CD4-positive, alpha-beta T cell treated with Interleukin-6 at 100 ng/mL for 8 hours (primary cell): ENCODE data around the gene SLC25A1.
"Not testable (repeated sequence)": the region's sequence is repeated elsewhere in the genome, so short reads cannot be mapped to it uniquely, and the experiment has no call there.

Source experiments
- DNase-seq: peaks from one replicate; pipeline ENCODE4 v3.0.0-alpha.2; 2020; ENCODE audit warnings: mixed read lengths, low spot score

The SLC25A1 gene

DNA sequence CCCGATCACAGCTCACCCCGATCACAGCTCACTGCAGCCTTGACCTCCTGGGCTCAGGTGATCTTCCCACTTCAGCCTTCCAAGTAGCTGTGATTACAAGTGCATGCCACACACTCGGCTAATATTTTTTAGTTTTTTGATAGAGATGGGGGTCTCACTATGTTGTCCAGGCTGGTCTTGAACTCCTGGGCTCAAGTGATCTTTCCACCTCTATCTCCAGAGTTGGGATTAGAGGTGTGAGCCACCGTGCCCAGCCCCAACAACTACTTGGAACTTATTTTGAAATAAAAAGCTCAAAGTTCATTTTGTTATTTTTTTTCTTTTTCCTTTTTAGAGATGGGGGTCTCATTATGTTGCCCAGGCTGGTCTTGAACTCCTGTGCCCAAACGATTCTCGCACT is 27.8 kb upstream of the SLC25A1 start:
- no peak for DNase-seq

DNA sequence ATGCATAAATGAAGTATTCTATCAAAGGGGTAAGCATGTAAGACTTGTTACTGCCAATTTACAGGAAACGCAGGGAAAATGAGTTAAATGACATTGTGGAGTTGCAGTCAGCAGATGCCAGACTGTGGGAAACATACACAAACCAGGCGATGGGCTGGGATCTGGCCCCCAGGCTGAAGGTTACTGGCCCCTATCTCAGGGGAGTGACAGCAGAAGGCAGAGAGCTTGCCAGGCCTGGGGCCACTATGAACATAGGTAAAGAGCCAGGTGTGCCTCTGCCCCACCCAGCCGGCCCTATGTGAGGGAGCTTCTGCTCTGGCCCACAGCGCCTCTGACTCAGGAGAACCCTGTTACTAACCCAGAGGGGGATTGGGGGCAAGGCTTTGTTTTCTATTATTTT is 26.1 kb upstream of the SLC25A1 start:
- DNase-seq, result no peak

DNA sequence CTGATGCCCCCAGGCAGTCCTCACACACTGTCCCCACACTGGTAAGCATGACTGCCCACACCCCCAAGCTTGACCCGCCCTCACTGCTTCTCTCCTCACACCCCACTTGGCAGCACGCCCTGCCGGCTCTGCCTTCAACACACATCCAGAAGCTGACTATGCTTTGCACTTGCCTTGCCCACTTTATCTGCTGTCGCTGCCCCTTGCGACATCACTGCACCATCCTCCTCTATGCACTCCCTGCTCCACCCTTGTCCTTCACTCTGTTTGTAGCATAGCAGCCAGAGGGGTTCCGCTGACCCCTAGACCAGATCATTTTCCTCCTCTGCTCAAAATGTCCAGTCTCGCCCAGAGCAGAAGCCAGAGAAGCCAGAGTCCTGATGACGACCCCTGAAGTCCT is 25.3 kb upstream of the SLC25A1 start:
- DNase-seq, result no peak

DNA sequence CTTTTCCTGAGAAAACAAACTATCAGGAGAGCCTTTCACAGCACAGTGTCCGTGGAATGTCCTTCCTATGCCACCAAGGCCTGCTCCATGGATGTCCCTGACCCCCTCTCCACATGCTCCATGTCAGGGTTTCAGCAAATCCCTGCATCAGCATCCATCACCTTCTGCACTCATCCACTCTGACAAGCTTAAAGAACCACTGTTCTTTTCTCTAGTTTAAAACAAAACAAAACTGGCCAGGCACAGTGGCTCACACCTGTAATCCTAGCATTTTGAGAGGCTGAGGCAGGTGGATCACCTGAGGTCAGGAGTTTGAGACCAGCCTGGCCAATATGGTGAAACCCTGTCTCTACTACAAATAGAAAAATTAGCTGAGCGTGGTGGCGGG is 24.3 kb upstream of the SLC25A1 start:
- DNase-seq, result not testable (repeated sequence)

DNA sequence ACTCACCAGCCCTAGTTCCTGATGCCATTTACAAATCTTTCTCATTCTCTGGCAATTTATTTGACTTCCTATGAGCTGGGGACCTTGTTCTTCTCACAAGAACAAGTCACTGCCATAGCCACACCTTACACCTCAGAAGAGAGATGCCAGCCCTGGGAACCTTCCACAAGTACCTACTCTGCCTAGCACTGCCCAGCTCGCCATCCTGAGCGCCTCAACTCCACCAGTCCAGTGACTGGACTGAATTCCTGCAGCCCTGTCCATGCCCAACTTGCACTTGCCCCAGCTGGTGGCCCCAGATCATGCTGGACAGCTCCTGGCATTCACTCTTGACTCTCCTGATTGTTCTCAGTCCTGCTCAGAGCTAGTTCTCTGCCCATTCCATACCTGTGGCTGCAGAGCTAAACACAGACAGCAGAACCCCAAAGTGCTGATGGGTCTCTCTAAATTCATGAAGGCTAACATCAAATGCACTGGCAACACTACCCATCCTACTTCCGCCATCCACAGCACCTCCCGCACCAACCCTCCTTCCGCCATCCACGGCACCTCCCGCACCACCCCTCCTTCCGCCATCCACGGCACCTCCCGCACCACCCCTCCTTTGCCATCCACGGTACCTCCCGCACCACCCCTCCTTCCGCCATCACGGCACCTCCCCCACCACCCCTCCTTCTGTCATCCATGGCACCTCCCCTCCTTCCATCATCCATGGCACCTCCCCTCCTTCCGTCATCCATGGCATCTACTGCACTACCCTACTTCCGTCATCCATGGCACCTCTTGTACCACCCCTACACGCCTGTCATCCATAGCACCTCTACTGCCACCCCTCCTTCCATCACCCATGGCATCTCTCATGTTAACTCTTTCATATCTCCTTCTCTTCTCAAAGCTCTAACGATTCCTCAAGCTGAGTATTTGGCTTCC is 23.6 kb upstream of the SLC25A1 start:
- peak; percentile 16 for DNase-seq

DNA sequence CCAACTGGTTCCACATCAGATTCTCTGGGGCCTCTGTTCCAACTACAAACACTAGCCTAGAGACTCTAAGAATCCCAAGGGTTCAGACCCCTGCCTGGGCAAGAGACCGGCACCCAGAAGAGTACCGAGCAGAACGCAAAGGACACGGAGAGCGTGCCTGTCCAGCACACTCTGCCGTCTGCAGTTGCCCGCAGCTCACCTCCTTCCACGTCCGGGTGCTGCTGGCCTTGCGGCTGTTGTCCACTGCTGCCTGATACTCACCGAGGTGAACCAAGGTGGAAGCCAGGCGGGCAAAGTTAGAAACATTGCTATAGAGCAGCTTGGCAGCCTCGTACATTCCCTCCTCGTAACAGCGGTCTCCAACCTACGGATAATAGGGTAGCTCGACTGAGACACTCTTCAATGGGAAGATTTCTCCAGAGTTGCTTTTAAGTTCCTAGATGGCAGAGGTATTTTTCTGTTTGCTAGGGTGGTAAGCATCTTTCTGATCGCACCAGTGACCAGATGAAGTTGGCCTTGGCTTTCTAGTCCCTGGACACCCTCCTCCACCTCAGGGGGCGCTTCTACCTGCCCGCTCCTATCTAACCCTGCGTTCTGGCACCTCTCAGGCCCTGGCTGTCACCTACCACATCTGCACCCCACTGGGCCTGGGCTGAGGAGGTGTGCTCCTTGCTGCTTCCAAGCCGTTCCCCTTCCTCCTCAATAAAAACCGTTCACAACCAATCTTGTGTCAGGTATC is 22.8 kb upstream of the SLC25A1 start:
- no peak for DNase-seq

DNA sequence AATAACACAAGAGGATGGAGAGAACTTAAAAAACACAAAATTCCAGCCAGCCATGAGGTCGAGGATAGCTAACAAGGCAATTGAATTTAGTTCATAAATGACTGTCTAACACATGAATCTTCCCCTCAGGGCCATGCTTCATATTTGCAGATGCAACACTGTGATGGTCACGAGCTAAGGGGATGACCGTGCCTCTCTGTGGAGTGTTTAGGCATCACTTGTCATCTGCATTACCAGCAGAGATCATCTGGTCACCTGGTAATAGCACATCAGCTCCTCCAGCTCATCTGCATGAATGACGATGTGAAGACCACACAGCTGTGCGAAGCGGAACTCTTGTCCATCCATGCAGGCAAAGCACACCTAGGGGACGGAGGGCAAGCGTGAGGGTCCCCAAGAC is 20.9 kb upstream of the SLC25A1 start:
- no peak for DNase-seq

DNA sequence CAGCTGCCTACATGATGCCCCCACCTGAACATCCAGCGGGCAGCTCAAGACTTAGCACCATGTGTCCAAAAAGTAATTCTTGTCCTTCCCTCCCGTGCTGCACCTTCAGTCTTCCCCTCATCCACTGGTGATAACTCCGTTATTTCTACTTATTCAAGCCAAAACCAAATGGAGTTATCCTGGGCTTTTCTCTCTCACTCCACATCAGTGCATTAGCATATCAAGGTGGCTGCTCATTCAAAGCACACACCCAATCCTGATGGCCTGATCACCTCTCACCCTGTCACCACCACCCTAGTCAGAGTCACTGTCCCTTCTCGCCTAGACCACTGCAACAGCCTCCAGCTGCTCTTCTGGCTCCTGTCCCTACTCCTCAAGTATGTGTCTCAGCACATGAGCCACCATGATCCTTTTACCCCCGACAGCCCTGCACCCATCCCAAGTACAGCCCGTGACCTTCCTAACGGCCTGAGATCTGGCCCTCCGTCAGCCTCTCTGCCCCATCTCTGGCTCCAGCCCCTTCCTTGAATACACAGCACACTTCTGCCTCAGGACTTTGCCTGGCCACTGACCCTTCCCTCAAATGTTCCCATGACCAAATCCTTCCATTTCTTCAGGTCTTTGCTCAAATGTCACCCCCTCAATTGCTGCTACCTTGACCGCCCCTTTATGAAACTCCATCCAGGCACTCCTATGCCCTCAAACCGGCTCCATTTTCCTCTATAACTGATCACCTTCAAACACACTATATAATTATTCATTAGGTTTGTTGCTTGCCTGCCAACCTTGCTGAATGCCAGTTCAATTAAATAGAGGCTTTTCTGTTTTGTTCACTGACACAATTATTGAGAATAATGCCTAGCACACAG is 19.7 kb upstream of the SLC25A1 start:
- DNase-seq, result no peak

DNA sequence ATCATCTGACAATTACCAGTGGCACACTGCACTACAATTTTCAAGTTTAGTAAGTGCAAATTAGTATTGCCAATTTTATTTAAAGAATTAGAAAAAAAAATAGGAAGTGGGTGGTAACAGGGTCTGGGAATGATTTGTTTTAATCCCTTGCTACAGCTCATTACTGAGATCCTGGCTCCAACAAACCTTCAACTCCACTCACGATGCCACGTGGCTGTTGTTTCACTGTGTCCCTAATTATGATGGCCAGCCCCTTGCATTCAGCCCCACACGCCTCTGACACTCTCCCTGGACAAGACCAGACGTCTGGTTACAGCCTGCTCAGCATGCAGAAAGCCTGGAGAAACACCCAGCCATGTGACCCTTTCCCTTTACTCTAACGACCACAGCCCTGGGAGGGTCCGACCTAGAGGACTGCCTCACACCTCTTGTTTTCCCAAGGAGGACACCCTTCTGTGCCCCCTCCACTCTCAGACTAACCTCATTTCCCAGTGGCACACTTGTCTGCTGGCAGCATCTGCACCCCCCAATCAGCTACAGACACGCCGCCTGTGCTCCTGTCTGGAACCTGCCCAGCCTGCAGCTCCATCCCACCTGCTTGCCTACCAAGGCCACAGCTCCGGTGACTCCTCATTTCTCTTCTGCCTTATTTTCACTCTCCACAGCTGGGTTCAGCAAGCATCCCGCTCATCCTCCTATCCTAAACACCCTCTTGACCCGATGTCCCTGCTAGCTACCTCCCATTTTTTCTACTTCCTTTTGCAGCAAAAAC is 18.5 kb upstream of the SLC25A1 start:
- DNase-seq, result no peak

DNA sequence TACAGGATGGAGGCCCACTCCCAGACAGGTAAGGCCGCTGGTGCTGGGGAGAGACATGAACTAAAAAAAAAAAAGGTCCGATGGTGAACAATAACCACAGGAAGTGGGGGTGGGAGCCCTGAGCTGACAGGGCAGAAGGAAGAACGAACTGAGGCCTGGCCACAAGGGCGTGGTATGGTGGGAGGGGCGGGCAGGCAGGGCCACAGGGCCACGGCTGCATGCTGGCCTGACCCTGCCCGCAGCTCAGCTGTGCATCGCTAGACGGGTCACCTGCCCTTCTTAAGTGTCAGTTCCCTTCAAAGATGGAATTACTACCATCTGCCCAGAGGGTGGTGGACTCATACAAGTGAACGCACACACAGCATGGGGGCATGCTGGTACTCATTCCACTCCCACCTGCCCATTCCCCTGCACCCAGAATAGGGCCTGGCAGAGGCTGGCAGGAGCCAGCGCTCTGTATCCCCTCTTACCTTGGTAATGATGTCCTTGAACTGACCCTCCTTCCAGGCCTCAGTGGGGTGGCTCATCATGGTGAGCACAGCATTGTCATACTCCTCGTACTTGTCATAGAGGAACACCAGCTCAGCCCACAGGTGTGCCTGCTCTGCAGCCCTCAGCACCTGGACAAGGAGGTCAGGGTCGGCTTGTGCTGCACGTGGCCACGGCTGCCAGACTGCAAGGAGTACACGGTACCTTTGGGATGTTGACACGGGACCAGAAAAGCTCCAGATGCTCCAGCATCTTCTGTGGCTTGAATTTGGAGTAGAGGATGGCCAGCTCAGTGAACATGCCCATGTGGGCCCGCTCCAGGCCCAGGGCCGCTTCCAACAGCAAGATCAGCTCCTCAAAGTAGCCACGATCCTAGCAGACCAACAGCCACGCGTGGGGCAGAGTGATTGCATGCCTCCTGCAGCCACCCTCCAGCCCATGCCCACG is 17.5 kb upstream of the SLC25A1 start:
- no peak for DNase-seq

DNA sequence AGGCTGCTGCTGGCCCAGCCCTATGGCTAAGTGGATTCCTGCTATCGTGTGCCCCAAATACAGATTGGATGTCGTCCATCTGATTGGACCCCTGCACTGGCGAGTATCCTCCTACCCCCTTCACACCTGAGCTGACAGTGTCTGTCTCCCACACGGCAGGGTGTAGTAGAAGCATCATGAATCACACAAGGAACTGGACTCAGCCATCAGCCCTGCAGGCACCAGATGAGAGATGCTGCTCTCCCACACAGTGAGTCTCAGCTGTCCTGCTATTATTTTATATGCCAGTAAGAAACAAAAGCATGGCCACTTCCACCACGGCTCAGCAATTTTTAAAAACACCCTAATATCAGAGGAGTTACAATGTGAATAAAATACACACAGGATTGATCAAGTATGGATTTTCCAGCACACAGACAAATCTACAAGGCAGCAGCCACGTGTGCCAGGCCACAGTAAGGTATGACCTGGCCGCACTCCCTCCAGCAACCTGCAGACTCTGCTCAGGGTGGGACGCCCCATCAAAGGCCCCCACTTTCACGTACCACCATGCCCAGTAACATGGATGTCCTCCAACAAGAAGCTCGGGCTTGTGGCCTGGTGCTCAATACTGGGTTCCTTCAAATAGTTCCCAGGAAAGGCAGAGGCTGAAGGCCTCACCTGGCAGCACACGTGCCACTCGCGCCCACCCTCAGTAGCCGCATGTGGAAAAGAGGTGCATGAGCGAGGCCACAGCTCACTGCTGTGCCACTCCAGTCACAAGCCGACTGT is 16.4 kb upstream of the SLC25A1 start:
- DNase-seq, result no peak

DNA sequence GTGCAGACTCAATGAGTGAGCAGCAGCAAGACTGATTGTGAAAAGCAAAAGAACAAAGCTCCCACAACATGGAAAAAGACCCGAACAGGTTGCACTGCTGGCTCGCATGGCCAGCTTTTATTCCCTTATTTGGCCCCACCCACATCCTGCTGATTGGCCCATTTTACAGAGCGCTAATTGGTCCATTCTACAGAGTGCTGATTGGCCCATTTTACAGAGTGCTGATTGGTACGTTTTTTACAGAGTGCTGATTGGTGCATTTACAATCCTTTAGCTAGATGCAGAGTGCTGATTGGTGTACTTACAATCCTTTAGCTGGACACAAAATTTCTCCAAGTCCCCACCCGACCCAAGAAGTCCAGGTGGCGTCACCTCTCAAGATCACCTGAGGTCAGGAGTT is 15.3 kb upstream of the SLC25A1 start:
- no peak for DNase-seq

DNA sequence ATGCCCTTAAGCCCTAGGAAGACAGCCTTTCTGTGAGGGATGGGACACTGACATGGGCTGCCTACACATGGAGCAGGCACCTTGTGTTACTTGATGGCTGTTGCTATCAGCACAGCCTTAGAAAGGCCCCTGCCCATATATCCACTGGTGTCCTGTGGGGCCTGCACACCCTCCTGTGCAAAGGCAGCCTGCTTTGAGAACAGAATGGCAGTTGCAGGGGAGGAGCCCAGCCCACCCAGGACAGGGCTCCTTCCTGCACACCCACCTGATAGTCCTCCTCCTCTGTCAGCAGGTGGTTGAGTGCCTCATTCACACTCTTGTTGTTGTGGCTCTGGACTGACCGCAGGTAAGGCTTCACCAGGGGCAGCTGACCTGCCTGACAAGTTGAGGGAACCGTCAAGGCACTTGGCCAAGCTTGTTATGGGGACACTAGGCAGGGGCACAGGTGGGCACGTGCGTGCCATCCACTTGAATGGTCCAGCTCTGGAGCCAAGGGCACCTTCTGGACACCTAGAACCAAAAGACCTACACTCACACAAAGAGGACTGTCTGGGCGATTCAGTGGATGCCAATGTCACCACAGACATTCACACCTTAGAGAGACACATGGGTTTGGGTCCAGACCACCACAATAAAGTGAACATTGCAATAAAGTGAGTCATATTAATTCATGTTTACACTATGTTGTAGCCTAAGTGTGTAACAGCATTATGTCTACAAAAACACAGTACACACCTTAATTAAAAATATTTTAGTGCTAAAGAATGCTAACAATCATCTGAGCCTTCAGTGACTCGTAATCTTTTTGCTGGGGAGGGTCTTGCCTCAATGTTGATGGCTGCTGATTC is 9.4 kb upstream of the SLC25A1 start:
- DNase-seq, result no peak

DNA sequence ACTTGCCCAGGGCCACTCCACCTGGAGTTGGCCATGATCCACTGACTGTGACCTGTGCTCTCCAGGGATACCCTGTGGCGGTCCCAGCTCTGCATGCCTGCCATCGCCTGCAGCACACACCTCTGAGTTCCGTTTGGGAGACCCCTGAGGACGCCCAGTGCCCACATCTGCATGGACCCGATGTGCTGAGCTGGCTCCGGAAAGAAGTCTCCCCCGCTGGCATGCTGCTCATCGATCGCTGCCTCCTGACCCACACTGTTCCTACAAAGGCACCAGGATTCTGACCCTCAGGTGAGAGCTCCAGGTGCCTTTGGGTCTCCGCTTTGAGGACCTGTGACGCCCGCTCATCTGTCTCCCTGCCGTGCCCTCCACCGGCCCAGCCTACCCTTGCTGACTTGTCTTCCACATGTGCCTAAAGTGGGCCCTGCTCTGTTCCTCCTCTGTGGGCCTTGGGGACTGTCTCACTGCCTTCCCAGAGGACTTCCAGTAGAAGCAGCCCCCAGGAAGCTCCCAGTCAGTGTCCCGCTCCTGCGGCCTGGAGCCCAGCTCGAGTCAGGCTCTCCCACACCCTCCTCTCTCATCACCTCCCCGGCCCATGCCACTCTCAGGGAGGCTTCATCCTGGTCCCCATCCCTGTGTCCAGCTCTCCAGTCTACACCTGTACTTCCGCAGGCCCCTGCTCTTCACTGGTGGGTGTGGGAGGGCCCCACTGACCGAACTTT is 5.9 kb upstream of the SLC25A1 start:
- no peak for DNase-seq

DNA sequence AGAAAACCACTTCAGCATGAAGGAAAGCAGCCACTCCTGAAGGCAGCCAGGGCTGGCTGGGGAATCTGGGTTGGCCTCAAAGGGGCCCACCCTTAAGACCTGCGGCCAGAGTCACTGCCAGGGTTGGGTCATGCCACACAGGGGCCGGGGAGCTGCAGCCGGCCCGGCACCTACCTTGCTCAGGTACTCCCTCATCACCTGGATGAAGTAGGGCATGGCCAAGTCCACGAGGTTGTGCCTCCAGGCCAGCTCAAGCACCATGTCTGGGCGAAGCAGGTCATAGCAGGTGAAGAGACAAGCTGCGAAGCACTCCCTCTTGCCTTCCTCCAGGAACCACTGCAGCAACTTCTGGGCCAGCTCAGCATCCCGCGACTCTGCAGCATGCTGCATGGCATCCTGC is 4.7 kb upstream of the SLC25A1 start:
- no peak for DNase-seq

DNA sequence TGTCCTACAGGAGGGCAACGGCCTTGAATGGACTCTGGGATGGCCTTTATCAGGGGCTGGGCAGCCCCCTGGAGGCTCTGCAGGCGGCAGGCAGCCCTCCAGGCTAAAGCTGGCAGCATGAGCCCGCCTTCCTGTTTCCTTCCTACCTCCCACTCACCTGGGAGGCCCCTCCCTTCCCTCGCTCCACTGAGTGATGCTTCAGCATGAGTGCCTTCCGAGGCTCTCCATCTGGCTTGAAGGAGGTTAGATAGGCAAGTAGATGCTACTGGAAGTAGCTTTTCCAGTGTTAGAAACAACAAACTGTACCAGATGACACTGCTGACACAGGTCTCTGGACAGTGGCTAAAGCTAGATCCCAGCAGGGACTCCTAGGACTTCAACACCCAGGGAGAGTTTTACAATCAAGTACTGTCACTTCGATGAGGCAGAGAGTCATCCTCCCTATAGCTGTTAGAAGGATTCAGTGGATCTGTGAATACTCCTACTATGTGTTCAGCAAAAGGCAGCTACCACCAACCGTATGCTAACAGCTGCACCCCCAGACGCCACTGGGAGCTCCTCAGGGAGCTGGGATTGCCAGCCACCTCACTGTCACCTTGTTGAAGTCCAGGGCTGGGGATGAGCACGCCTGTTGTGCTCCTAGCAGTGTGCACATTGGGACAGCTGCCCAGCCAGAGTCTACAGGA is 4.1 kb upstream of the SLC25A1 start:
- DNase-seq, result no peak

DNA sequence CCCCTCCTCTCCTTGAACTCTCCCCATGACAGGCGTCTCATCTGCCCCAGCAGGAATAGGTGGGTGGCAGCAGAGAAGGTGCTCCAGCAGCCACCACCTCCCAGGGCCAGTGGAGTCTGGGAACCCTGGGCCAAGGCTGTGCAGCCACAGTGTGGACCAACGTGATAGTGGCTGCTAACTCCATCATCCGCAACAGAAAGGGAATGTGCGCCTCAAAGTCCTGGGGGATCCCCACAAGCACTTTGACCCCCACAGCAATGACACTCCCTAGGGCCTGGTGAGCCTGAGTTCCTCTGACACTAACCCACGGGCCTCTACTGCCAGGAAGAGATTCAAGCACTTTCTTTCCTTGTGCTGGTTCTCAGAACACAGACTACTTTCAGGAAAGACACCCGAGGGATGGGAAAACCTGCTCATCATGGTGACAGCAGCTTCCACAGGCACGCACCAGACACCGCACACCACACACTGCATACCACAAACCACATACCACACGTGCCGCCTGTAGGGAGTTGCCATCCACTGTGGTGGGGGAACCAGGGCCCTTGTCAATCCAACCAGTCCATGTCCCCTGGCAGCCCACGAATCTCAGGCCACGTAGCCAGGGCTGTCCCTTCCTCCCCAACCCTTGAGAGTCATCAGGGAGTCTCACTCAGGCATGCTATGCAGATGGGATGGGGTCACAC is 3.4 kb upstream of the SLC25A1 start:
- DNase-seq, result no peak
